ENCODE results near the gene PHOX2B. TPM values are rescaled to one million over a fixed set of nuclear protein-coding genes. Genes with fewer than 3 reads are reported as not detected.

Gene PHOX2B
- total RNA-seq, 1 experiment from 2014 or later, result not detected

DNA sequence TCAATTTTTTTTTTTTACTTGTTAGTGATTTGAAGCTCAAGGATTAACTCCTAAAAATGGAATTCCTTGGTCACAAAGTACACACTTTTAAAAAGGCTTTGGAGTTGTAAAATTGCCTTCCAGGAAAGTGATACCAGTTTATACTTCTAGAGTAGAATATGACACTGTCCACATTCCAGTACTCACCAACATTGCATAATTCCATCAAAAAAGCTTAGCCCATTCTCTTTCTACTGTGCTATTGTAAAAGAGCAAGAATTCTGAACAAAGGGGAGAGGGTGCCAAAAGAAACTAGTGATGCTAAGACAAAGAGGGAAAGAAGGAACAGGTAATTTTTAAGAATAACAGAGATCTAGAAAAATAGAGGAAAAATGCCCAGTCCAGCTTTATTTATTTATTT lies 10.4 kb upstream of the PHOX2B start:
- DNase-seq (no peak), ATAC-seq (no peak)
- ChIA-PET CTCF (interaction anchor here (0.7 kb wide), 1 partner anchor 23 kb away, joined by 4 read pairs; no protein-coding TSS in a partner anchor), POLR2A (ENCODE audit: unreplicated experiment) (no interaction called here)
- TF ChIP-seq EZH2phosphoT487 (IDR thresholded peaks at IDR 0.05; ENCODE audit: borderline replicate concordance, low read length) (no peak), EZH2 (IDR thresholded peaks at IDR 0.05; ENCODE audit: low read length, unreplicated experiment) (no peak)
- TF ChIP-seq, protein P1, sequence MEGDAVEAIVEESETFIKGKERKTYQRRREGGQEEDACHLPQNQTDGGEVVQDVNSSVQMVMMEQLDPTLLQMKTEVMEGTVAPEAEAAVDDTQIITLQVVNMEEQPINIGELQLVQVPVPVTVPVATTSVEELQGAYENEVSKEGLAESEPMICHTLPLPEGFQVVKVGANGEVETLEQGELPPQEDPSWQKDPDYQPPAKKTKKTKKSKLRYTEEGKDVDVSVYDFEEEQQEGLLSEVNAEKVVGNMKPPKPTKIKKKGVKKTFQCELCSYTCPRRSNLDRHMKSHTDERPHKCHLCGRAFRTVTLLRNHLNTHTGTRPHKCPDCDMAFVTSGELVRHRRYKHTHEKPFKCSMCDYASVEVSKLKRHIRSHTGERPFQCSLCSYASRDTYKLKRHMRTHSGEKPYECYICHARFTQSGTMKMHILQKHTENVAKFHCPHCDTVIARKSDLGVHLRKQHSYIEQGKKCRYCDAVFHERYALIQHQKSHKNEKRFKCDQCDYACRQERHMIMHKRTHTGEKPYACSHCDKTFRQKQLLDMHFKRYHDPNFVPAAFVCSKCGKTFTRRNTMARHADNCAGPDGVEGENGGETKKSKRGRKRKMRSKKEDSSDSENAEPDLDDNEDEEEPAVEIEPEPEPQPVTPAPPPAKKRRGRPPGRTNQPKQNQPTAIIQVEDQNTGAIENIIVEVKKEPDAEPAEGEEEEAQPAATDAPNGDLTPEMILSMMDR (conservative IDR thresholded peaks at IDR 0.05; ENCODE audit: low read depth, low read length), result no peak
- Histone ChIP-seq H4K20me1 (ENCODE audit: low read length) (no peaks in the 10 kb centered on the region), H3F3A (ENCODE audit: low read length, unreplicated experiment) (no peaks in the 10 kb centered on the region), H3K9me3 (ENCODE audit: low read length) (no peaks in the 10 kb centered on the region), H3K27ac (ENCODE audit: low read length) (no peak overlapping the region), H3K9ac (ENCODE audit: low read length) (no peak overlapping the region), H3K4me2 (ENCODE audit: low read length) (no peak overlapping the region), H3K36me3 (ENCODE audit: low read depth, low read length) (no peaks in the 10 kb centered on the region), H3K4me1 (ENCODE audit: insufficient read depth, low read length) (peaks cover 4% of the 10 kb centered on the region; the same call in 1 of the 2 replicates), H3K9me2 (replicated peaks; ENCODE audit: low read length) (no peaks in the 10 kb centered on the region), H3K27me3 (ENCODE audit: low read length) (peaks cover 44% of the 10 kb centered on the region), H3K4me3 (ENCODE audit: low read length) (no peak overlapping the region), H3K79me2 (ENCODE audit: low read length) (no peaks in the 10 kb centered on the region), H2AFZ (ENCODE audit: low read length) (no peak overlapping the region)
- BruUV-seq (replicated peaks), result no TSS peak
- intact Hi-C loops (cut with micrococcal nuclease), result no loop called here

DNA sequence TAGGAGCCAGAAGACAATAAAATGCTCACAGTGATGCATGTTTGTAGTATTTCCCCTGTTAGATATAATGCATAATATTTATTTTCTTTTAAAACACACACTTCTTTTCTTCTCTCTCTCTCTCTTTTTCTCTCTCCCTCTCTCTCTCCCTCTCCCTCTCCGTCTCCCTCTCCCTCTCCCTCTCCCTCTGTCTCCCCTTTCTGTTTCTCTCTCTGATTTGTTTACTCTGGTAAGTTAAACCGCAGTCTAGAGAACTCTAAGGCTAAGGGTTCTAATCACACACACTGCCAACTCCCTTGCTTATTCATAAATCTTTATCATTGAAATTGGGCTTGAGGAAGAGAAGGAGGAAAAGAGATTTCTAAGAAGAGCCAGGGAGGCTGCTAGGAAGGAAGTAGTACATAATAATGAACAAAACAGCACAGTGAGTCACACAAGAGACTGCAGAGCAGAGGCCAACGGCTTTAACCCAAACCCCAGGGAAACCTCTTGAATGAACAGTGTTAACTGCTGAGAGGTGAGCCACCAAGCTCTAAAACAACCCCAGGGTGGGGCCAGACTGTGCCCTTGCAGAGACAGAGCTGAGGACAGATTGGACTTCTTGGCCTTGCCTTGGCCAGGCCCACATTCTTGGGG lies 9.1 kb upstream of the PHOX2B start:
- H4K20me1 ChIP-seq (ENCODE audit: low read length), result no peaks in the 10 kb centered on the region
- BruUV-seq (replicated peaks), result no TSS peak
- H3K9ac ChIP-seq (ENCODE audit: low read length), result no peak overlapping the region
- ChIA-PET POLR2A (ENCODE audit: unreplicated experiment) (no interaction called here), CTCF (no interaction called here)
- DNase-seq (peak; percentile 35), ATAC-seq (peak; percentile 42; the same call in 1 of the 2 replicates)
- H3F3A ChIP-seq (ENCODE audit: low read length, unreplicated experiment), result no peaks in the 10 kb centered on the region
- H3K36me3 ChIP-seq (ENCODE audit: low read depth, low read length), result no peaks in the 10 kb centered on the region
- H2AFZ ChIP-seq (ENCODE audit: low read length), result no peak overlapping the region
- intact Hi-C loops (cut with micrococcal nuclease), result no loop called here
- no peak overlapping the region for H3K27ac ChIP-seq (ENCODE audit: low read length)
- no peak overlapping the region for H3K4me3 ChIP-seq (ENCODE audit: low read length)
- no peak overlapping the region for H3K4me2 ChIP-seq (ENCODE audit: low read length)
- no peaks in the 10 kb centered on the region for H3K79me2 ChIP-seq (ENCODE audit: low read length)
- no peaks in the 10 kb centered on the region for H3K9me2 ChIP-seq (replicated peaks; ENCODE audit: low read length)
- peaks cover 4% of the 10 kb centered on the region; the same call in 1 of the 2 replicates for H3K4me1 ChIP-seq (ENCODE audit: insufficient read depth, low read length)
- peaks cover 51% of the 10 kb centered on the region for H3K27me3 ChIP-seq (ENCODE audit: low read length)
- H3K9me3 ChIP-seq (ENCODE audit: low read length), result no peaks in the 10 kb centered on the region
- no peak for TF ChIP-seq EZH2phosphoT487 (IDR thresholded peaks at IDR 0.05; ENCODE audit: borderline replicate concordance, low read length)
- no peak for TF ChIP-seq EZH2 (IDR thresholded peaks at IDR 0.05; ENCODE audit: low read length, unreplicated experiment)
- TF ChIP-seq, protein P1 (conservative IDR thresholded peaks at IDR 0.05; ENCODE audit: low read depth, low read length), result no peak

DNA sequence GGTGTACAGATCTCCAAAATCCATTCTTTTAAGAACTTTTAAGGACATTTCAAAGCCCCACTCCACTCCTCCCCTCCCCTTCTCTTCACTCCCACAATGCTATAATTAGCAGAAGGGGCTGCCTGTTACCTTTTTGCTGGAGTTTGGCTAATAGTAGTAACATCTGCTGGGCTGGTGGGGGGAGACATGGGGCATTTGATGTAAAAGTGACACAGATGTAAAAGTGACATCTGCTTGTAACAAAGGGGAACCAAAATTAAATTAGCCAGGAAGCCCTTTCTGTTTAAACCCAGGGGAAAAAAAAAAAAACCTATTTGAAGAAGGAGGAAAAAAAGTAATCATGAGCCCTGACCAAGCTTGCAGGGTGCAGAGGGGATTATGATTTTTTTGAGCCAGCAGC lies 5.4 kb upstream of the PHOX2B start:
- Histone ChIP-seq H3K27me3 (ENCODE audit: low read length) (peaks cover 70% of the 10 kb centered on the region), H2AFZ (ENCODE audit: low read length) (no peak overlapping the region), H3K9me2 (replicated peaks; ENCODE audit: low read length) (no peaks in the 10 kb centered on the region), H3K4me2 (ENCODE audit: low read length) (no peak overlapping the region), H3K27ac (ENCODE audit: low read length) (no peak overlapping the region), H3K9ac (ENCODE audit: low read length) (no peak overlapping the region), H3K36me3 (ENCODE audit: low read depth, low read length) (no peaks in the 10 kb centered on the region), H3K79me2 (ENCODE audit: low read length) (no peaks in the 10 kb centered on the region), H3K4me3 (ENCODE audit: low read length) (no peak overlapping the region), H3F3A (ENCODE audit: low read length, unreplicated experiment) (no peaks in the 10 kb centered on the region), H4K20me1 (ENCODE audit: low read length) (no peaks in the 10 kb centered on the region), H3K4me1 (ENCODE audit: insufficient read depth, low read length) (peaks cover 4% of the 10 kb centered on the region; the same call in 1 of the 2 replicates), H3K9me3 (ENCODE audit: low read length) (no peaks in the 10 kb centered on the region)
- TF ChIP-seq, protein P1 (conservative IDR thresholded peaks at IDR 0.05; ENCODE audit: low read depth, low read length), result no peak
- TF ChIP-seq EZH2phosphoT487 (IDR thresholded peaks at IDR 0.05; ENCODE audit: borderline replicate concordance, low read length) (no peak), EZH2 (IDR thresholded peaks at IDR 0.05; ENCODE audit: low read length, unreplicated experiment) (no peak)
- intact Hi-C loops (cut with micrococcal nuclease), result no loop called here
- POLR2A ChIA-PET (ENCODE audit: unreplicated experiment), result no interaction called here
- no peak for ATAC-seq
- no TSS peak for BruUV-seq (replicated peaks)
- CTCF ChIA-PET, result no interaction called here
- no peak for DNase-seq
